Vagina (tissue), 2 donors: ENCODE data around the gene SMARCA2. TPM values are rescaled to one million over a fixed set of nuclear protein-coding genes. Genes with fewer than 3 reads are reported as not detected.

Experiments
- DNase-seq, 2 donors: peaks; one replicate each; pipeline ENCODE4 v3.0.0-alpha.2; 2017; ENCODE audit errors: extremely low spot score in 2 of 2
- H3K27ac ChIP-seq: fragments of 200-600 bp; sonication (generic); one replicate; pipeline ENCODE4 v1.5.1; 2019
- H3K27me3 ChIP-seq: fragments of 200-600 bp; sonication (generic); one replicate; pipeline ENCODE4 v1.5.1; 2019
- H3K36me3 ChIP-seq, 2 donors: fragments of 200-600 bp; sonication (generic); one replicate each; pipeline ENCODE4 v1.5.1; 2017 to 2019
- H3K4me1 ChIP-seq: fragments of 200-600 bp; sonication (generic); one replicate; pipeline ENCODE4 v1.5.1; 2019
- H3K4me3 ChIP-seq, 2 donors: fragments of 200-600 bp; sonication (generic); 1 replicate in 1 of 2; 2 replicates in 1 of 2; pipeline ENCODE4 v1.5.1; 2016 to 2019
- H3K9me3 ChIP-seq: fragments of 200-600 bp; sonication (generic); one replicate; pipeline ENCODE4 v1.5.1; 2019
- CTCF ChIP-seq, 3 experiments: fragments of 450-650 bp in 2 of 3; fragments of 200-600 bp in 1 of 3; sonication (generic) in 1 of 3; IDR thresholded peaks; one replicate each; pipeline ENCODE4 v1.5.1; 2017 to 2019; ENCODE audit warnings: antibody characterized with exemption in 3 of 3, mild to moderate bottlenecking in 2 of 3, moderate library complexity in 2 of 3
- POLR2A ChIP-seq, 2 donors: fragments of 450-650 bp; IDR thresholded peaks; one replicate each; pipeline ENCODE4 v1.6.1; 2017; ENCODE audit warnings: antibody characterized with exemption in 2 of 2, mild to moderate bottlenecking in 2 of 2, moderate library complexity in 2 of 2
- POLR2AphosphoS5 ChIP-seq, 2 donors: sonication (generic); formaldehyde crosslinking; IDR thresholded peaks; one replicate each; pipeline ENCODE4 v1.9.0; 2017; ENCODE audit warnings: antibody characterized with exemption in 2 of 2, mild to moderate bottlenecking in 2 of 2, low read depth in 1 of 2; ENCODE audit not compliant: insufficient read depth in 1 of 2
- intact Hi-C: fragments of 100-400 bp; cut with DNase I; formaldehyde crosslinking; loops from one replicate; pipeline ENCODE4 v1.15.1; 2023
- total RNA-seq: library from RNA; depleted of rRNA; stranded (reverse); fragments of >200 nt; gene quantifications from one replicate; pipeline ENCODE4 v1.2.3, GENCODE V29; 2016

The SMARCA2 gene
- total RNA-seq, 1 donor from 2014 or later: 98.0 TPM

GRCh38 chr9:2018162-2018643 is 3.1 kb downstream of the SMARCA2 start:
- intact Hi-C loops: no loop called here
- TF ChIP-seq CTCF (IDR thresholded peaks at IDR 0.05): no peak
- no peak for TF ChIP-seq POLR2A (IDR thresholded peaks at IDR 0.05)
- no peak for TF ChIP-seq POLR2AphosphoS5 (IDR thresholded peaks at IDR 0.05; ENCODE audit: insufficient read depth in 1 of 2, low read depth in 1 of 2)
- Histone ChIP-seq H3K4me3 (peak overlapping the region; percentile 69 to 94), H3K9me3 (no peaks in the 10 kb centered on the region), H3K27ac (peak overlapping the region; percentile 98), H3K4me1 (peaks cover 56% of the 10 kb centered on the region), H3K36me3 (no peaks in the 10 kb centered on the region), H3K27me3 (no peaks in the 10 kb centered on the region)
- no peak for DNase-seq

GRCh38 chr9:2018764-2019558 is 3.8 kb downstream of the SMARCA2 start:
- no peak for DNase-seq
- no peak for TF ChIP-seq POLR2A (IDR thresholded peaks at IDR 0.05)
- no peak for TF ChIP-seq POLR2AphosphoS5 (IDR thresholded peaks at IDR 0.05; ENCODE audit: insufficient read depth in 1 of 2, low read depth in 1 of 2)
- TF ChIP-seq CTCF (IDR thresholded peaks at IDR 0.05): no peak
- Histone ChIP-seq H3K4me1 (peaks cover 56% of the 10 kb centered on the region), H3K9me3 (no peaks in the 10 kb centered on the region), H3K36me3 (no peaks in the 10 kb centered on the region), H3K27ac (peak overlapping the region; percentile 98), H3K27me3 (no peaks in the 10 kb centered on the region), H3K4me3 (peak overlapping the region; percentile 69 to 94)
- intact Hi-C loops: no loop called here

- Histone ChIP-seq H3K4me3 (no peak overlapping the region), H3K9me3 (no peaks in the 10 kb centered on the region), H3K27me3 (no peaks in the 10 kb centered on the region), H3K4me1 (peaks cover 59% of the 10 kb centered on the region), H3K27ac (peak overlapping the region; percentile 98), H3K36me3 (no peaks in the 10 kb centered on the region)
- intact Hi-C loops: no loop called here
- TF ChIP-seq POLR2A (IDR thresholded peaks at IDR 0.05) (no peak), POLR2AphosphoS5 (IDR thresholded peaks at IDR 0.05; ENCODE audit: insufficient read depth in 1 of 2, low read depth in 1 of 2) (no peak), CTCF (IDR thresholded peaks at IDR 0.05) (no peak)
- no peak for DNase-seq
These were observed 4.6 kb downstream of the SMARCA2 start for GRCh38 chr9:2019723-2020122.

- intact Hi-C loops: no loop called here
- Histone ChIP-seq H3K9me3 (no peaks in the 10 kb centered on the region), H3K36me3 (no peaks in the 10 kb centered on the region), H3K4me3 (no peak overlapping the region), H3K27ac (peak overlapping the region; percentile 19), H3K4me1 (peaks cover 79% of the 10 kb centered on the region), H3K27me3 (no peaks in the 10 kb centered on the region)
- DNase-seq: no peak
- TF ChIP-seq CTCF (IDR thresholded peaks at IDR 0.05) (no peak), POLR2A (IDR thresholded peaks at IDR 0.05) (no peak), POLR2AphosphoS5 (IDR thresholded peaks at IDR 0.05; ENCODE audit: insufficient read depth in 1 of 2, low read depth in 1 of 2) (no peak)
These were observed 6.6 kb downstream of the SMARCA2 start for GRCh38 chr9:2021731-2022130.

- TF ChIP-seq CTCF (IDR thresholded peaks at IDR 0.05) (no peak), POLR2AphosphoS5 (IDR thresholded peaks at IDR 0.05; ENCODE audit: insufficient read depth in 1 of 2, low read depth in 1 of 2) (peak in 1 of 2 donors; percentile 11)
- Histone ChIP-seq H3K27ac (peak overlapping the region; percentile 33), H3K36me3 (no peaks in the 10 kb centered on the region), H3K27me3 (no peaks in the 10 kb centered on the region), H3K4me3 (no peak overlapping the region), H3K4me1 (peaks cover 87% of the 10 kb centered on the region), H3K9me3 (no peaks in the 10 kb centered on the region)
- intact Hi-C loops: no loop called here
- no peak for DNase-seq
These were observed 7.4 kb downstream of the SMARCA2 start for GRCh38 chr9:2022560-2022959.
